Liver (tissue), 3 donors: ENCODE measurements around the gene KLHDC9.

Source experiments
- CTCF ChIP-seq: fragments of 150-350 bp; IDR thresholded peaks from 2 replicates; pipeline ENCODE4 v1.5.1; 2017; ENCODE audit warnings: improper control_type of control experiment, low read depth, low read length; ENCODE audit not compliant: missing input control
- JUND ChIP-seq, 2 donors: IDR thresholded peaks; 2 replicates each; pipeline ENCODE4 v1.6.1; 2016; ENCODE audit warnings: antibody characterized with exemption in 2 of 2
- MAX ChIP-seq: IDR thresholded peaks from 2 replicates; pipeline ENCODE4 v1.6.1; 2016; ENCODE audit warnings: antibody characterized with exemption
- RXRA ChIP-seq, 2 donors: IDR thresholded peaks; 2 replicates each; pipeline ENCODE4 v1.6.1; 2017 to 2018; ENCODE audit warnings: antibody characterized with exemption in 2 of 2, mild to moderate bottlenecking in 1 of 2
- SP1 ChIP-seq: IDR thresholded peaks from 2 replicates; pipeline ENCODE4 v1.6.1; 2018; ENCODE audit warnings: antibody characterized with exemption, mild to moderate bottlenecking
- TAF1 ChIP-seq: conservative IDR thresholded peaks from 2 replicates; pipeline ENCODE4 v1.6.1; 2016; ENCODE audit warnings: antibody characterized with exemption, mild to moderate bottlenecking
- donor health status: healthy.
- donor health status: healthy.

GRCh38 chr1:161070761-161071160, 27.4 kb upstream of the KLHDC9 start:
- TF ChIP-seq SP1, result no peak
- TF ChIP-seq TAF1, result no peak
- no peak for TF ChIP-seq CTCF
- TF ChIP-seq JUND (IDR thresholded peaks at IDR 0.05), result no peak
- TF ChIP-seq MAX, result no peak
- TF ChIP-seq RXRA (IDR thresholded peaks at IDR 0.05), result no peak
